Renal pelvis (tissue), 4 donors: ENCODE measurements around the gene RRAGD. TPM values are rescaled to one million over a fixed set of nuclear protein-coding genes. Genes with fewer than 3 reads are reported as not detected.

Source experiments
- DNase-seq: peaks from one replicate; pipeline ENCODE4 v3.0.0-alpha.2; 2013
- polyA plus RNA-seq, 3 donors: library from polyadenylated mRNA; unstranded; fragments of 120-200 nt; gene quantifications; one replicate each; pipeline ENCODE4 v1.2.1, GENCODE V29; 2013; ENCODE audit not compliant: insufficient read length in 3 of 3

Gene RRAGD
- polyA plus RNA-seq, 3 donors = 25.9 to 32.4 (median 28.6) TPM

GRCh38 chr6:89350281-89350966, 61.6 kb downstream of the RRAGD start:
- peak; percentile 16 for DNase-seq

GRCh38 chr6:89348372-89348771, 63.7 kb downstream of the RRAGD start:
- no peak for DNase-seq

DNA sequence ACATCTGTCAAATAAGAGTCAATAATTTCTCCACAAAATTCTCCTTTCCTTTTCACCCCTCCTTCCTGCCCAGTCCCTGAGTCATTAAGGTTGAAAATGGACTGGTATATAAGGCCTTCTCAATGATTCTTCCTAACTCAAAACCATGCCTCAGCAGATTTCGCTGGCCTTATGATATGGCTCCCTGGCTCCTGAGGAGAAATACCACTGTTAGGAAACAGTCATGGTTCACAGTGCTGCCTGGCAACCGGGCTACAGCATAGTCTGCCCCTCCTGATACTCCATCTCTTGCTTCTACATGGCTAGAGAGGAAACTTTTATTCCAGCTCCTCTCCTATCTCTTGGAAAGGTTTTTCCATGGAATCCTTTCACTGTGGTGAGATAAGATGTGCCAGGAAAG, 64.2 kb downstream of the RRAGD start:
- DNase-seq = peak; percentile 46

GRCh38 chr6:89346433-89346832, 65.6 kb downstream of the RRAGD start:
- DNase-seq = no peak

DNA sequence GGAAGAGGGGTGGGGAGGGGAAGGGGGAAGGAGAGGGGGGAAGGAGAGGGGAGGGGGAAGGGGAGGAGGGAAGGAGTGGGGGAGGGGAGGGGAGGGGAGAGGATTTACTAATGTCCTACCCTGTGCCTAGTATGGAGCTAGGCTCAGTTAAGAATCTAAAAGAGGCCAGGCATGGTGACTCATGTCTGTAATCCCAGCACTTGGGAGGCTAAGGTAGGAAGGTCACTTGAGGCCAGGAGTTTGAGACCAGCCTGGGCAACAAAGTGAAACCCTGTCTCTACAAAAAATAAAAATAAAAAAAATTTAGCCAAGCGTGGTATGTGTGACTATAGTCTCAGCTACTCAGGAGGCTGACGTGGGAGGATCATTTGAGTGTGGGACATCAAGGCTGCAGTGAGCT, 72.5 kb downstream of the RRAGD start:
- DNase-seq = no peak

DNA sequence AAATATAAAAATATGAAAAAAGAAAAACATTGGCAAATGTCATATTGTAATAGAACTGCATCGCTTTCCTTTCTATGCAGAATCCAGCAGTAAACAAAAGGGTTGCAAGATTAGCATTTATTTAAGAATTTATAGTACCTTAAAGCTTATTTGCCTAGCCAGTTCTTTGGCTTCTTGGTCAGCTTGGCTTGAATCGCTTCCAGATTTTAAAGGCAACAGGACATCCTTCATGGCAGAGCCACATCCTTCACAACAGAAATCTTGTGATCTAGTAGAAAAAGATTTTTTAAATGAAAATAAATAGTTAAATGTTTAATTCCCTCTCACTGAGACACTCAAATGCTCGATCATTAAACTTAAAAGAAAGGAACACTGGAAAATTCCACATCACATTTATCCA, 76.9 kb downstream of the RRAGD start:
- no peak for DNase-seq

DNA sequence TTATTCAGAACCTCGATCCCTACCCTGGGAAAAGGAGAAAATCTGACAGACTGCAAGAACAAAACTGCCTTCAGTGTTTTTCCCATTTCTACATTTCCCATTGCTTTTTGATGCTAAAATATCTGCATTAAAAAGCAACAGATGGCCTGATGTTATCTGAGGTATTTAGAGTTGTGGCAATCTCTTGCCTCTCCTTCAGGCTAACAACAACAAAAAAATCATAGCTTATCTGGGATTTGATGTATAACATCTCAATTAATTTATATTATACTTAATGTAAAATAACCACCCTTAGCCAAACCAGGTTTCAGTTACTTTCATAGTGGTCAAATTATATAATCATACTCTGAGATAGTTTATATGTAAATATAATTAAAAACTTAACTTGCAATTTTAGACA, 81.2 kb downstream of the RRAGD start:
- DNase-seq = no peak

GRCh38 chr6:89328976-89329375, 83.1 kb downstream of the RRAGD start:
- no peak for DNase-seq

DNA sequence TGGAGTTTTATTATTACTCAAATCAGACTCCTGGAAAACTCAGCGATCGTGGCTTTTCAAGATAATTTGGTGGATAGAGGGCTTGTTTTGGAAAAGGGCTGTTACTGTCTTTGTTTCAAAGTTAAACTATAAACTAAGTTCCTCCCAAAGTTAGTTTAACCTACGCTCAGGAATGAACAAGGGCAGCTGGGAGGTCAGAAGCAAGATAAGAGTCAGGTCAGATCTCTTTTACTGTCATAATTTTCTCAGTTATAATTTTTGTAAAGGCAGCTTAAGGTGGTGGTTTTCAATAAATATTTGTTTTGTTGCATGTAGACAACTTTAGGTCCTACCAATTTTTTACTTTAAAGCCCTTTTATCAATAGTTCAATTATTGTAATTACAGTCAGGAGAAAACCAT, 87.8 kb downstream of the RRAGD start:
- DNase-seq = no peak

- DNase-seq = no peak
Observed at GRCh38 chr6:89323511-89323971, 88.5 kb downstream of the RRAGD start.

- DNase-seq = no peak
Observed at GRCh38 chr6:89321131-89321970, 90.7 kb downstream of the RRAGD start.

GRCh38 chr6:89320012-89320559, 92.0 kb downstream of the RRAGD start:
- no peak for DNase-seq

- no peak for DNase-seq
Observed at GRCh38 chr6:89317067-89317466, 95.0 kb downstream of the RRAGD start.

- DNase-seq = no peak
Observed at GRCh38 chr6:89315249-89315885, 96.7 kb downstream of the RRAGD start, which contains the start of gene GABRR2. Gene GABRR2, minus strand, starts transcription at chr6:89315299. Its CDS starts 134 bp downstream, at chr6:89315165.

DNA sequence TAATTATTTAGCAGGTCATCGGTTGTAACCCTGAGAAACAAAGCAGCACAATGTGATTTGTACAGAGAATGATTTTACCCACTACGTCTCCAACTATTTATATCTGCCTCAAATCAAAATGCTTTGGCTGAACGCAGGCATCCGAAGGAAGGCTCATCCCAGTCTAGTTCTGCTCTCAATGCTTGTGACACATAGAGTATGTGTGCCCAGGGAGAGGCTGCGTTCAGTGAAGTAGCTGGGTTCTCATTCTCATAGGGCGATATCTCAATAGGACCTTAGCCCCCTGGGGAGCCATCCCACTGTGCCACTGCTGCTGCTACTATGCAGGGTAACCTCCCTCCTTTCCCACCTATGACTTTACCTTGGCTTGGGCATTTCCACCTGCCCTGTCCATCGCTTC, 97.4 kb downstream of the RRAGD start:
- no peak for DNase-seq

Other genes starting within 250 kb of the RRAGD start
- gene GABRR1, start 194.9 kb downstream of the RRAGD start, polyA plus RNA-seq = 1 to 10 TPM; 1.2 to 1.6 (median 1.3) TPM
- gene GABRR2, start 97.0 kb downstream of the RRAGD start, polyA plus RNA-seq = 1 to 10 TPM in 2 of 3 donors, under 1 TPM in 1; 0.97 to 3.1 (median 1.4) TPM
- gene UBE2J1, start 59.6 kb downstream of the RRAGD start, polyA plus RNA-seq = 10 to 100 TPM; 49.5 to 52.1 (median 50.0) TPM
- 10 to 100 TPM; 24.4 to 38.0 (median 35.9) TPM for gene ANKRD6, start 20.9 kb upstream of the RRAGD start, polyA plus RNA-seq
- gene LYRM2, start 226.5 kb upstream of the RRAGD start, polyA plus RNA-seq = 10 to 100 TPM; 32.5 to 45.6 (median 44.1) TPM